CD1c-positive myeloid dendritic cell (primary cell): Measurements from ENCODE around the gene VPREB1.
"Not testable (repeated sequence)": the region's sequence is repeated elsewhere in the genome, so short reads cannot be mapped to it uniquely, and the experiment has no call there.

ENCODE experiments used
- DNase-seq: peaks from one replicate; pipeline ENCODE4 v3.0.0-alpha.2; 2016; ENCODE audit errors: extremely low spot score

VPREB1 gene

GRCh38 chr22:22294641-22295040, 50.1 kb downstream of the VPREB1 start:
- not testable (repeated sequence) for DNase-seq
